Uterus (tissue), 2 donors: Measurements from ENCODE around the gene TMEM175.

Source experiments
- POLR2A ChIP-seq, 2 donors: fragments of 450-650 bp; IDR thresholded peaks; one replicate each; pipeline ENCODE4 v1.6.1; 2016; ENCODE audit warnings: antibody characterized with exemption in 2 of 2, mild to moderate bottlenecking in 1 of 2, moderate library complexity in 1 of 2
- TF ChIP-seq, protein P1 (sequence below), 4 experiments: fragments of 200-600 bp in 2 of 4; fragments of 450-650 bp in 2 of 4; sonication (generic) in 2 of 4; IDR thresholded peaks; one replicate each; pipeline ENCODE4 v1.5.1; 2016 to 2019; ENCODE audit warnings: antibody characterized with exemption in 4 of 4, mild to moderate bottlenecking in 2 of 4, moderate library complexity in 1 of 4

- TF ChIP-seq, protein P1, sequence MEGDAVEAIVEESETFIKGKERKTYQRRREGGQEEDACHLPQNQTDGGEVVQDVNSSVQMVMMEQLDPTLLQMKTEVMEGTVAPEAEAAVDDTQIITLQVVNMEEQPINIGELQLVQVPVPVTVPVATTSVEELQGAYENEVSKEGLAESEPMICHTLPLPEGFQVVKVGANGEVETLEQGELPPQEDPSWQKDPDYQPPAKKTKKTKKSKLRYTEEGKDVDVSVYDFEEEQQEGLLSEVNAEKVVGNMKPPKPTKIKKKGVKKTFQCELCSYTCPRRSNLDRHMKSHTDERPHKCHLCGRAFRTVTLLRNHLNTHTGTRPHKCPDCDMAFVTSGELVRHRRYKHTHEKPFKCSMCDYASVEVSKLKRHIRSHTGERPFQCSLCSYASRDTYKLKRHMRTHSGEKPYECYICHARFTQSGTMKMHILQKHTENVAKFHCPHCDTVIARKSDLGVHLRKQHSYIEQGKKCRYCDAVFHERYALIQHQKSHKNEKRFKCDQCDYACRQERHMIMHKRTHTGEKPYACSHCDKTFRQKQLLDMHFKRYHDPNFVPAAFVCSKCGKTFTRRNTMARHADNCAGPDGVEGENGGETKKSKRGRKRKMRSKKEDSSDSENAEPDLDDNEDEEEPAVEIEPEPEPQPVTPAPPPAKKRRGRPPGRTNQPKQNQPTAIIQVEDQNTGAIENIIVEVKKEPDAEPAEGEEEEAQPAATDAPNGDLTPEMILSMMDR (IDR thresholded peaks at IDR 0.05): no peak
- TF ChIP-seq POLR2A (IDR thresholded peaks at IDR 0.05): no peak
These were observed 45.1 kb upstream of the TMEM175 start for GRCh38 chr4:887034-887763.
